Activated CD8-positive, alpha-beta memory T cell treated with anti-CD3 and anti-CD28 coated beads for 24 hours (primary cell): Measurements from ENCODE around the gene FBXL20.
A peak's percentile ranks its signal among the peaks of the same experiment; 100 is the strongest.

Experiments used
- DNase-seq: peaks from one replicate; pipeline ENCODE4 v3.0.0-alpha.2; 2020

FBXL20 gene

GRCh38 chr17:39223907-39224777 is 177.3 kb downstream of the FBXL20 start:
- no peak for DNase-seq

GRCh38 chr17:39222866-39223834 is 178.3 kb downstream of the FBXL20 start:
- DNase-seq: no peak

- DNase-seq: no peak
These were observed 179.3 kb downstream of the FBXL20 start for GRCh38 chr17:39222151-39222550.

GRCh38 chr17:39221572-39221971 is 179.9 kb downstream of the FBXL20 start:
- no peak for DNase-seq

GRCh38 chr17:39219647-39220154 is 181.7 kb downstream of the FBXL20 start:
- no peak for DNase-seq

GRCh38 chr17:39218906-39219305 is 182.5 kb downstream of the FBXL20 start:
- DNase-seq: no peak

GRCh38 chr17:39217734-39218369 is 183.6 kb downstream of the FBXL20 start:
- no peak for DNase-seq

- DNase-seq: no peak
These were observed 187.6 kb downstream of the FBXL20 start for GRCh38 chr17:39213852-39214251.

GRCh38 chr17:39212841-39213480 is 188.5 kb downstream of the FBXL20 start:
- DNase-seq: no peak

- DNase-seq: no peak
These were observed 189.1 kb downstream of the FBXL20 start for GRCh38 chr17:39212195-39212810.

GRCh38 chr17:39210093-39210434 is 191.4 kb downstream of the FBXL20 start:
- no peak for DNase-seq

GRCh38 chr17:39209317-39210092 is 191.9 kb downstream of the FBXL20 start:
- DNase-seq: peak; percentile 87

GRCh38 chr17:39208893-39209292 is 192.5 kb downstream of the FBXL20 start:
- DNase-seq: no peak

GRCh38 chr17:39208136-39208535 is 193.3 kb downstream of the FBXL20 start:
- no peak for DNase-seq

- DNase-seq: no peak
These were observed 196.3 kb downstream of the FBXL20 start for GRCh38 chr17:39205112-39205526.

- DNase-seq: no peak
These were observed 197.2 kb downstream of the FBXL20 start for GRCh38 chr17:39204245-39204644.
